Measurements from ENCODE around the gene STAT4. TPM values are rescaled to one million over a fixed set of nuclear protein-coding genes. Genes with fewer than 3 reads are reported as not detected.

STAT4 gene
- total RNA-seq, 1 donor from 2014 or later, result 2.1 TPM

DNA sequence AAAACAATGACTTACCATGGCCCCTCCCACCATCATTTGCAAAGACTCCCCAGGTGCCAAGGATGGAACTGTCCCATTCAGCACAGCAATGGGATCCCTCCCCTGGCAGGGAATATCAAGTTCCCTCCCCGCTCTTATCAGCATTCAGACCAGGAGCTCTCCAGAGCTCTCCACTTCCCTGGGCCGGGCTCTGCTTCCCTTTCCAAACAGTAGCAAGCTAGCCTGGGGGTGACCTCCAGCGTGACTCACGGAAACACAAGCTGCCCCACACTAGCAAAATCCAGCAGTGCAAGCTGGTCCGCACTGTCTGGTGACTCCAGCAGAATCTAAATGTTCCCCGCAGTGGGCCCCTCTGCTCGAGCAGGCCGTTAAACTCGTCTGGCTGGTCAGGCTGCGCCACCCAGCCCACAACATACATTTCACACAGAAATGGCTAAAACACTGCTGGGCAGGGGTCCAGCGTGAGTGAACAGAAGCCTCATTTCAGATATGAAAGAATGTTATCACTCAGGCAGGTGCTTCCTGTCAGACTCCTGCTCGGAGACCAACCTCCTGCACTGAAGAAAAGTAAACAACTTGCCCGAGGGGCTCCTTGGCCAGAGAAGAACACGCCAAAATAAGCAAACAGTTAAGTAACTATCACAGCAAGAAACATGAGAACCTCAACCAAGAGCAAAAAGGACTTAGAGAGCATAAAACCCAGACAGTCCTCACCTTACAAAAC is 170.7 kb downstream of the STAT4 start:
- no peaks in the 10 kb centered on the region for H3K9me3 Mint-ChIP-seq
- DNase-seq (ENCODE audit: extremely low spot score, unreplicated experiment), result peak; percentile 79
- TF ChIP-seq, protein P1, sequence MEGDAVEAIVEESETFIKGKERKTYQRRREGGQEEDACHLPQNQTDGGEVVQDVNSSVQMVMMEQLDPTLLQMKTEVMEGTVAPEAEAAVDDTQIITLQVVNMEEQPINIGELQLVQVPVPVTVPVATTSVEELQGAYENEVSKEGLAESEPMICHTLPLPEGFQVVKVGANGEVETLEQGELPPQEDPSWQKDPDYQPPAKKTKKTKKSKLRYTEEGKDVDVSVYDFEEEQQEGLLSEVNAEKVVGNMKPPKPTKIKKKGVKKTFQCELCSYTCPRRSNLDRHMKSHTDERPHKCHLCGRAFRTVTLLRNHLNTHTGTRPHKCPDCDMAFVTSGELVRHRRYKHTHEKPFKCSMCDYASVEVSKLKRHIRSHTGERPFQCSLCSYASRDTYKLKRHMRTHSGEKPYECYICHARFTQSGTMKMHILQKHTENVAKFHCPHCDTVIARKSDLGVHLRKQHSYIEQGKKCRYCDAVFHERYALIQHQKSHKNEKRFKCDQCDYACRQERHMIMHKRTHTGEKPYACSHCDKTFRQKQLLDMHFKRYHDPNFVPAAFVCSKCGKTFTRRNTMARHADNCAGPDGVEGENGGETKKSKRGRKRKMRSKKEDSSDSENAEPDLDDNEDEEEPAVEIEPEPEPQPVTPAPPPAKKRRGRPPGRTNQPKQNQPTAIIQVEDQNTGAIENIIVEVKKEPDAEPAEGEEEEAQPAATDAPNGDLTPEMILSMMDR (conservative IDR thresholded peaks at IDR 0.05), result no peak
- H3K4me3 Mint-ChIP-seq, result peak overlapping the region; percentile 78
- no peaks in the 10 kb centered on the region for H3K27me3 Mint-ChIP-seq
- H3K36me3 Mint-ChIP-seq, result peaks cover 80% of the 10 kb centered on the region
- H3K4me1 Mint-ChIP-seq (ENCODE audit: unreplicated experiment), result peaks cover 21% of the 10 kb centered on the region
- H3K27ac Mint-ChIP-seq, result peak overlapping the region; percentile 95

Other genes starting within 250 kb of the STAT4 start
- gene STAT1, start 136.8 kb downstream of the STAT4 start, total RNA-seq (ENCODE audit: low replicate concordance), result 52.8 and 85.6 TPM in 2 replicates
- gene MYO1B, start 94.4 kb upstream of the STAT4 start, total RNA-seq (ENCODE audit: low replicate concordance), result 46.7 and 67.7 TPM in 2 replicates

Measured in type B pancreatic cell (in vitro differentiated cells).